NCI-H128 (cell line): ENCODE results near the gene PRTN3.

Source experiments
- DNase-seq: peaks from one replicate; lab custom pipeline; 2025; ENCODE audit not compliant: unreplicated experiment; lab: John Stamatoyannopoulos, UW

Gene PRTN3

GRCh38 chr19:840519-841206 lies at the start of gene PRTN3:
PRTN3 (plus strand) TSS chr19:840999; CDS start chr19:841009, 10 bp downstream.
- no peak for DNase-seq

GRCh38 chr19:791007-791566 lies 49.7 kb upstream of the PRTN3 start:
- DNase-seq, result no peak

GRCh38 chr19:791567-792305 lies 49.1 kb upstream of the PRTN3 start:
- DNase-seq, result no peak

GRCh38 chr19:792306-792885 lies 48.4 kb upstream of the PRTN3 start:
- no peak for DNase-seq

- no peak for DNase-seq
Measured at GRCh38 chr19:793806-794205, 47.0 kb upstream of the PRTN3 start.

- DNase-seq, result no peak
Measured at GRCh38 chr19:795073-795611, 45.7 kb upstream of the PRTN3 start.

- no peak for DNase-seq
Measured at GRCh38 chr19:795691-796581, 44.9 kb upstream of the PRTN3 start.

- DNase-seq, result peak; percentile 99
Measured at GRCh38 chr19:796692-797527, 43.9 kb upstream of the PRTN3 start, which contains the start of gene PTBP1. PTBP1 (plus strand) TSS chr19:797452; CDS start chr19:797498, 46 bp downstream.

GRCh38 chr19:797528-798414 lies 43.0 kb upstream of the PRTN3 start:
- DNase-seq, result peak; percentile 75

GRCh38 chr19:798415-799075 lies 42.3 kb upstream of the PRTN3 start:
- DNase-seq, result no peak

- peak; percentile 12 for DNase-seq
Measured at GRCh38 chr19:799076-799881, 41.5 kb upstream of the PRTN3 start.

- DNase-seq, result no peak
Measured at GRCh38 chr19:800360-801029, 40.3 kb upstream of the PRTN3 start.

- no peak for DNase-seq
Measured at GRCh38 chr19:801030-801860, 39.6 kb upstream of the PRTN3 start.

- DNase-seq, result no peak
Measured at GRCh38 chr19:801861-802497, 38.8 kb upstream of the PRTN3 start.

- peak; percentile 14 for DNase-seq
Measured at GRCh38 chr19:802498-803098, 38.2 kb upstream of the PRTN3 start.
